Naive thymus-derived CD4-positive, alpha-beta T cell (primary cell): ENCODE results near the gene HIC1. TPM values are rescaled to one million over a fixed set of nuclear protein-coding genes. Genes with fewer than 3 reads are reported as not detected.

Source experiments
- ATAC-seq: fragments of 150-1000 bp; cut with Tn5 transposase; 2 replicates; pipeline ENCODE4 v1.10.0; 2021; ENCODE audit warnings: mild to moderate bottlenecking, moderate library complexity
- CTCF ChIA-PET: fragments of 350-600 bp; sonication (Branson Sonifier 250); formaldehyde crosslinking; loops from one replicate; lab custom pipeline; 2021; ENCODE audit warnings: antibody characterized with exemption; lab: Charles Lee
- POLR2A ChIA-PET: fragments of 350-600 bp; sonication (Branson Sonifier 250); formaldehyde crosslinking; loops from one replicate; lab custom pipeline; 2021; ENCODE audit warnings: antibody characterized with exemption, inconsistent platforms; lab: Charles Lee
- DNase-seq, 9 donors: peaks; one replicate each; pipeline versions ENCODE4 v3.0.0 to v3.0.0-alpha.2; 2020 to 2022; ENCODE audit warnings: mixed read lengths in 1 of 9
- H3K27ac ChIP-seq: one replicate; pipeline ENCODE4 v1.7.0; 2013; ENCODE audit warnings: mild to moderate bottlenecking, low read depth, low read length, moderate library complexity
- H3K27me3 ChIP-seq, 2 donors: one replicate each; pipeline ENCODE4 v1.7.0; 2013; ENCODE audit warnings: low read length in 2 of 2, mild to moderate bottlenecking in 2 of 2, moderate library complexity in 2 of 2; ENCODE audit not compliant: control insufficient read depth in 2 of 2, insufficient read depth in 2 of 2
- H3K36me3 ChIP-seq, 3 experiments: 1 replicate in 2 of 3; 2 replicates in 1 of 3; pipeline ENCODE4 v1.7.0; 2013; ENCODE audit warnings: low read length in 3 of 3, mild to moderate bottlenecking in 3 of 3, moderate library complexity in 1 of 3; ENCODE audit not compliant: insufficient read depth in 3 of 3, control insufficient read depth in 2 of 3
- H3K4me1 ChIP-seq, 2 donors: one replicate each; pipeline ENCODE4 v1.7.0; 2013; ENCODE audit warnings: low read length in 2 of 2, mild to moderate bottlenecking in 2 of 2, moderate library complexity in 1 of 2; ENCODE audit not compliant: control insufficient read depth in 2 of 2, insufficient read depth in 2 of 2
- H3K4me3 ChIP-seq: 2 replicates; pipeline ENCODE4 v1.7.0; 2013; ENCODE audit warnings: mild to moderate bottlenecking, low read length
- H3K9me3 ChIP-seq, 3 experiments: 1 replicate in 2 of 3; 2 replicates in 1 of 3; pipeline ENCODE4 v1.7.0; 2013; ENCODE audit warnings: low read length in 3 of 3; ENCODE audit not compliant: control insufficient read depth in 2 of 3
- H3K27ac Mint-ChIP-seq, 9 donors: one replicate each; pipeline ENCODE4 v1.8.0; 2020 to 2022; ENCODE audit warnings: mixed read lengths in 9 of 9, mild to moderate bottlenecking in 8 of 9, moderate library complexity in 5 of 9, inconsistent platforms in 2 of 9
- H3K27me3 Mint-ChIP-seq, 5 donors: one replicate each; pipeline ENCODE4 v1.8.0; 2021 to 2022; ENCODE audit warnings: mixed read lengths in 5 of 5, mild to moderate bottlenecking in 1 of 5
- H3K36me3 Mint-ChIP-seq, 5 donors: one replicate each; pipeline ENCODE4 v1.8.0; 2020 to 2022; ENCODE audit warnings: mixed read lengths in 5 of 5, mild to moderate bottlenecking in 3 of 5, inconsistent platforms in 1 of 5
- H3K4me1 Mint-ChIP-seq, 7 donors: one replicate each; pipeline ENCODE4 v1.8.0; 2020 to 2022; ENCODE audit warnings: mixed read lengths in 7 of 7, mild to moderate bottlenecking in 3 of 7, inconsistent platforms in 1 of 7
- H3K4me3 Mint-ChIP-seq, 10 donors: one replicate each; pipeline ENCODE4 v1.8.0; 2020 to 2022; ENCODE audit warnings: mild to moderate bottlenecking in 10 of 10, mixed read lengths in 10 of 10, moderate library complexity in 6 of 10, inconsistent platforms in 2 of 10
- H3K9me3 Mint-ChIP-seq, 11 donors: one replicate each; pipeline ENCODE4 v1.8.0; 2020 to 2022; ENCODE audit warnings: mixed read lengths in 11 of 11, mild to moderate bottlenecking in 4 of 11, inconsistent platforms in 1 of 11, moderate library complexity in 1 of 11
- intact Hi-C, 2 donors: fragments of 100-400 bp; cut with micrococcal nuclease; formaldehyde crosslinking; loops; one replicate each; pipeline ENCODE4 v1.15.1; 2023
- polyA plus RNA-seq, 2 donors: library from polyadenylated mRNA; unstranded; fragments of 300-500 nt; fragmentation: Illumina TruSeq; gene quantifications; one replicate each; pipeline ENCODE4 v1.2.3, GENCODE V29; 2021
- total RNA-seq, 6 experiments: library from RNA in 5 of 6; stranded (reverse) in 5 of 6; gene quantifications; 1 replicate in 5 of 6; 2 replicates in 1 of 6; pipeline ENCODE4 v1.2.3 and lab custom pipeline; 2021 to 2026

Gene HIC1
- total and polyA plus RNA-seq, 7 experiments from 2014 or later, result 0.56 to 128 (median 1.7) TPM

DNA sequence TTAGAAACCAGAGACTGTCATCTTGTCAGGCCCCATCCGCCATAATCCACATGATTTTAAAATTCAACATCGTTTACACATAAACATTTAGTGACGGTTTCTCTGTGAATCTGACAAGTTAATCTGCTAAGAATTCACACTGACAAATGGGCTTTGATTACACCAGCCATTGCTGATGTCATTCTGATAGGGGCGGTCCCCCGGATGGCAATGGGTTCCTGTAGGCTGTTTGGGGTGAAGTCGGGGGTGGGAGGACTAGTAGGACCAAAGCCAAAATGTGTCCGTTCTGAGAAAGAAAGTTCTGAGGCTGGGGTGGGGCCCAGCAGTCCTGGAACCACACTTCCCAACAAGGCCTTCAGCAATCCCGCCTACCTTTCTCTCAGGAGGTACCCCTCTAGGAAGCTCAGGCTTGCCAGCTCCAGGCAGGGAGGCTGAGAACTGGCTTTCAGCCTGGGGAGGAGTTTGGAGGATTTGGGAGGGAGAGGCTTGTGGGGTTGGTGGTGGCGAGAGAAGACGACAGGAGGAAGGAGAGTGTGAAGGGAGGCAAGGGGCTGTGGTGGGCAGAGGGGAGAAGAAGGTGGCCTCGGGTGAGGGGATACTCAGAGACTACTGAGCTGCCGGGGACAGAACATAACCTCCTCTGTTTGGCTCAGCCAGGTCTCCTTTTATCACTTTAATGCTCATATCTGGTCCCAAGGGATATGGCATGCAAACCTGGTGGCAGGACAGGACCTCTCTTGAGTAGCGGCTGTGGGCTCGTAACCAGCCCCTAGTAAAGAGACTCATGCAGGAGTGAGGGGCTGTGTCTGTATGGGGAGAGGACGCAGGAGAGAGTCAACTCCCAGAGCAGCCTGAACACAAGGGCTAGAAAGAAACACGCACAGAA is 8.6 kb downstream of the HIC1 start:
- no peak overlapping the region for H3K4me3 Mint-ChIP-seq

DNA sequence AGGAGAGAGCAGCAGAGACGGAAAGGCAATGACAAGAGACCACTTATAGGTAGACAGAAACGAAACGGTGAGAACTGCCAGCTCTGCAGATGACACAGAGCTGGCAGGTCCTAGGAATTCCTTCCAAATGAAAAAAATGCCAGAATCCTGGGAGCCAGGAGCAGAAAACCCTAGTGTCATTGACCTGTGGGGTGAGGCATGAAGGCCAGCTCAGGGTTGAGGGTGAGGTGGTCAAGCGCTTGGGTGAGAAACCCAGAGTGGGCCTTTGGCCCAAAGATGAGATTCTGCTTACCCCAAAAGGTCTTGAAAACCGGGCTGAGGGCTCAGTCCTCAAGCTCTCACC is 9.2 kb downstream of the HIC1 start:
- ATAC-seq (no peak), DNase-seq (no peak)
- Histone ChIP-seq H3K27me3 (no peaks in the 10 kb centered on the region), H3K36me3 (peaks cover 0 to 88% (median 3%) of the 10 kb centered on the region in 3 experiments), H3K27ac (no peak overlapping the region), H3K4me3 (no peak overlapping the region), H3K4me1 (peaks cover 0 to 15% of the 10 kb centered on the region in 2 donors), H3K9me3 (no peaks in the 10 kb centered on the region)
- peak overlapping the region in 1 of 9 donors; percentile 90 for H3K27ac Mint-ChIP-seq
- peaks cover 5 to 81% (median 66%) of the 10 kb centered on the region in 5 donors for H3K36me3 Mint-ChIP-seq
- peaks cover 0 to 82% (median 6%) of the 10 kb centered on the region in 7 donors for H3K4me1 Mint-ChIP-seq
- H3K27me3 Mint-ChIP-seq, result peaks cover 3 to 10% (median 5%) of the 10 kb centered on the region in 5 donors
- no peak overlapping the region for H3K4me3 Mint-ChIP-seq
- CTCF ChIA-PET, result no interaction called here
- H3K9me3 Mint-ChIP-seq, result no peaks in the 10 kb centered on the region
- POLR2A ChIA-PET, result no interaction called here
- intact Hi-C loops, result loop anchor here in 1 of 2 donors (5.0 kb wide), 1 partner anchor 108 kb away; no protein-coding TSS in a partner anchor

More for the DNA sequence above, 8.6 kb downstream of the HIC1 start:
- H3K27ac ChIP-seq, result no peak overlapping the region
- no peaks in the 10 kb centered on the region for H3K9me3 ChIP-seq
- ChIA-PET POLR2A (interaction anchor here (0.7 kb wide), 1 partner anchor 217 kb away, joined by 3 read pairs; no protein-coding TSS in a partner anchor), CTCF (no interaction called here)
- Mint-ChIP-seq H3K9me3 (no peaks in the 10 kb centered on the region), H3K27ac (peak overlapping the region in 1 of 9 donors; percentile 68), H3K4me1 (peaks cover 0 to 76% (median 6%) of the 10 kb centered on the region in 7 donors), H3K36me3 (peaks cover 5 to 75% (median 60%) of the 10 kb centered on the region in 5 donors), H3K27me3 (peaks cover 3 to 10% (median 5%) of the 10 kb centered on the region in 5 donors)
- H3K4me1 ChIP-seq, result peaks cover under 1 to 11% of the 10 kb centered on the region in 2 donors
- DNase-seq (no peak), ATAC-seq (no peak)
- intact Hi-C loops, result loop anchor here in 1 of 2 donors (5.0 kb wide), 1 partner anchor 109 kb away; no protein-coding TSS in a partner anchor
- H3K27me3 ChIP-seq, result no peaks in the 10 kb centered on the region
- H3K4me3 ChIP-seq, result no peak overlapping the region
- H3K36me3 ChIP-seq, result peaks cover 0 to 82% (median 3%) of the 10 kb centered on the region in 3 experiments

DNA sequence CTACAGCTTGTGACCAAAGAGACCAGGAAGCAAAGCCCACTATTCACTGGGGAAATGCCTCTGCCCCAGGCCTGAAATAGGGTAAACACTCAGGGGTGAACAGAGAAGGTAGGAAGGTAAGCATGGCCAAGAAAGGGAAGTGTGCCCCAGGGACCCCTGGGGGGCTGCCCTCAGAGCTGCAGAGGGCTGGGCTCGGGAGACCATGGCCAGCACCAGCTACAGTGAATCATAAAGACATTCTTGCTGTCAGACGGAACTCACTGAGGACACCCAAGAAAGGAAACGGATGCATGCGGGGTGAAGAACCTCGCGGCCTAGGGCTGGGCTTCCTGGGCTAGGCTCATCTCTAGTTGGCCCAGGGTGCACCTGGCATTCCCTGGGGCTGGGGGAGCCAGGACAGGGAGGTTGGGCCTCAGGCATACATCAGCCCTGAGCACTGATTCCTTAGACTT is 9.6 kb downstream of the HIC1 start:
- H3K27me3 Mint-ChIP-seq, result peaks cover 1 to 10% (median 2%) of the 10 kb centered on the region in 5 donors
- intact Hi-C loops, result loop anchor here in 1 of 2 donors (5.0 kb wide), 1 partner anchor 108 kb away; no protein-coding TSS in a partner anchor
- Histone ChIP-seq H3K9me3 (no peaks in the 10 kb centered on the region), H3K36me3 (peaks cover 0 to 91% (median 3%) of the 10 kb centered on the region in 3 experiments), H3K27me3 (no peaks in the 10 kb centered on the region), H3K27ac (no peak overlapping the region), H3K4me1 (peaks cover 0 to 15% of the 10 kb centered on the region in 2 donors), H3K4me3 (no peak overlapping the region)
- no peaks in the 10 kb centered on the region for H3K9me3 Mint-ChIP-seq
- POLR2A ChIA-PET, result no interaction called here
- peaks cover 6 to 85% (median 68%) of the 10 kb centered on the region in 5 donors for H3K36me3 Mint-ChIP-seq
- H3K4me1 Mint-ChIP-seq, result peaks cover 0 to 83% (median 2%) of the 10 kb centered on the region in 7 donors
- peak overlapping the region in 1 of 10 donors; percentile 45 for H3K4me3 Mint-ChIP-seq
- CTCF ChIA-PET, result no interaction called here
- ATAC-seq (peak; percentile 8), DNase-seq (no peak)
- H3K27ac Mint-ChIP-seq, result peak overlapping the region in 3 of 9 donors; percentile 42 to 90 (median 55)

DNA sequence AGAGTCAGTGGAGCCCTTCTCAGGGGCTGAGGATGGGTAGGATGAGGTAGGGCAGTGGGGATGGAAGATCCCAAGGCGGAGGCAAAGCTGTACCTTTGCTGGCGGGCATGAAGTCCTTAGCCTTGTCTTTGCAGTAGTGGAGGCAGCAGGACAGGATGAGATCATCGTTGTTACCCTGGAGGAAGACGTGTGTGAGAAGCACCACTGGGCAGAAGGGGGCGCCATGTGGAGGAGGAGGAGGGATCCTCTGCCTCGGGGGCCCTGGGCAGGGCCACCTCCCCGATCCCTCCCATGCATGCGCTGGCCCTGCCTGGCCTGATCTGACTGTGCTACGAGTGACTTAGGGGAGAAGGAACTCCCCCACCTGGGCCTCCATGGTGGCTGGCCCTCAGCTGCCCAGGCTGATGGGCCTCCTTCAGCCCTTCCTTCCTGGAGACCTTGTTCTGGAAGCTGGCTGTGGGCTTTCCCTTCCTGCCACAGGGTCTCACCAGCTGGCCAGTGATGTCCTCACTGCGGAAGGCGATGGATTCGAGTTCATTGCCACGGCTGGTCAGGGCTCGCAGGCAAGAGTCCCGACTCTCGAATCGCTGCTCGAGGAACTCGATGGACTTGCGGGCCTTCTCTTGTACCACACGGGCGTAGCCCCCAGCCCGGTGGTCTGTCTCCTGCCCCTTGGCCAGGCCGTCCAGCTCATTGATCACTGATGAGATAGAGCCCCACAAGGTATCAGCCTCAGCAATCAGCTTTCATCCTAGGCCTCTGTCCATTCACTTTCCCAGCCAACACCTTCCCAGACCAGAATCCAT is 10.3 kb downstream of the HIC1 start:
- no peaks in the 10 kb centered on the region for H3K9me3 Mint-ChIP-seq
- H3K9me3 ChIP-seq, result no peaks in the 10 kb centered on the region
- no peak overlapping the region for H3K27ac ChIP-seq
- ChIA-PET POLR2A (no interaction called here), CTCF (no interaction called here)
- DNase-seq (peak in 1 of 9 donors; percentile 67), ATAC-seq (peak; percentile 73)
- peak overlapping the region in 1 of 10 donors; percentile 45 for H3K4me3 Mint-ChIP-seq
- H3K4me3 ChIP-seq, result no peak overlapping the region
- intact Hi-C loops, result loop anchor here in 1 of 2 donors (5.0 kb wide), 1 partner anchor 107 kb away; no protein-coding TSS in a partner anchor
- H3K4me1 Mint-ChIP-seq, result peaks cover 0 to 84% (median 1%) of the 10 kb centered on the region in 7 donors
- H3K27me3 ChIP-seq, result no peaks in the 10 kb centered on the region
- peak overlapping the region in 2 of 9 donors; percentile 55 to 90 for H3K27ac Mint-ChIP-seq
- peaks cover 0 to 19% of the 10 kb centered on the region in 2 donors for H3K4me1 ChIP-seq
- H3K36me3 Mint-ChIP-seq, result peaks cover 12 to 92% (median 72%) of the 10 kb centered on the region in 5 donors
- H3K27me3 Mint-ChIP-seq, result peaks cover 0 to 10% (median 0%) of the 10 kb centered on the region in 5 donors
- peaks cover 0 to 97% (median 3%) of the 10 kb centered on the region in 3 experiments for H3K36me3 ChIP-seq

GRCh38 chr17:2065949-2066400 is 11.1 kb downstream of the HIC1 start:
- no peak for DNase-seq
- intact Hi-C loops, result no loop called here
- Mint-ChIP-seq H3K4me1 (peaks cover 0 to 85% (median 0%) of the 10 kb centered on the region in 7 donors), H3K27ac (peak overlapping the region in 2 of 9 donors; percentile 1 to 90), H3K4me3 (no peak overlapping the region), H3K27me3 (peaks cover 0 to 4% (median 0%) of the 10 kb centered on the region in 5 donors), H3K36me3 (peaks cover 14 to 94% (median 70%) of the 10 kb centered on the region in 5 donors), H3K9me3 (no peaks in the 10 kb centered on the region)
- Histone ChIP-seq H3K36me3 (peaks cover 0 to 98% (median 3%) of the 10 kb centered on the region in 3 experiments), H3K4me1 (peaks cover 0 to 27% of the 10 kb centered on the region in 2 donors), H3K27me3 (no peaks in the 10 kb centered on the region), H3K4me3 (no peak overlapping the region), H3K9me3 (no peaks in the 10 kb centered on the region), H3K27ac (no peak overlapping the region)
- ChIA-PET CTCF (interaction anchor here (0.6 kb wide), 1 partner anchor 79 kb away, joined by 4 read pairs; no protein-coding TSS in a partner anchor), POLR2A (no interaction called here)
- no peak for ATAC-seq
